ENCODE data around the gene TBC1D16. TPM values are rescaled to one million over a fixed set of nuclear protein-coding genes. Genes with fewer than 3 reads are reported as not detected.

The TBC1D16 gene
- total RNA-seq, 1 experiment from 2014 or later: 35.9 TPM

DNA sequence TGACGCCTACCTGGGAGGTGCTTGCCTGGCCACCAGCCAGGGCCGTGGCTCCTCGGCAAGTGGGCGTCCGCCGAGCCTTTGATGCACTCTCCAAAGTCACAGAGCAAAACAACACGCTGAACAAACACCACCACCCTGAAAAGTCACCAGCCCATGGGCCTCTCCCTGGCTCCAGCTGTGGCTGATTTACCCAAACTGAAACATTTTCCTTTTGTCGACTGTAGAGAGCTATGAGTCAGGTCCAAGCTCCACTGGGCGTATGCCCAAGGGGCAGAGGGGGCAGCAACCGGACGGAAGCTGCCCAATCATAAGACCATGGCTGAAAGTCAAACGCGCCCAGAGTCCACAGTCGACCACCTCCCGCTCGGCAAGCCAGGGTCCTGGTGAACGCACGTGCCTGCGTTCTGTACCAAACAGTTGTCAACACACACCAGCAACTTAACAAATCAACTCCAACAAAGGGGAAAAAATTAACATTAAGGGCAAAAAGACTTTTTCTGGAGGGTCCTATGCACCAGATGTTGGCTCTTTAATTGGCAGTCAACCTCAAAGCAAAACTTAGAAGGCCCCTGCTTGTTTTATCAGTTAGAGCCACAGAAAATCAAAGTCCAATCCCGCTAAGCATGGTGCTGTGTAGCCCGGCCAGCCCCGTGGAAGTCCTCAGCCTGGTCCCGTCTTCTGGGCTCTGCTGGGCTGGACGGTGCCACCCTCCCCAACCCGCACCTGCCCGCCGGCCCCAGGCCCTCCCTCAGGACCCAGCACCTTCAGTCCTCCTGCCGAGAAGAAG, 47.3 kb downstream of the TBC1D16 start:
- BruUV-seq (replicated peaks): no TSS peak
- peak overlapping the region; percentile 48 for H3K4me3 Mint-ChIP-seq (ENCODE audit: low read depth, unreplicated experiment)
- peak overlapping the region; percentile 50 for H3K27ac Mint-ChIP-seq (ENCODE audit: unreplicated experiment)
- CTCF ChIA-PET: interaction anchor here (0.8 to 1.6 kb wide), 5 partner anchors 69 to 266 kb away, joined by 3 to 10 read pairs (median 4); no protein-coding TSS in a partner anchor
- peaks cover 33% of the 10 kb centered on the region for H3K36me3 Mint-ChIP-seq (ENCODE audit: insufficient read depth, unreplicated experiment)
- no peak for TF ChIP-seq CTCF (IDR thresholded peaks at IDR 0.05; ENCODE audit: unreplicated experiment)
- peak; percentile 67 for DNase-seq
- intact Hi-C loops (cut with micrococcal nuclease; ENCODE audit: unreplicated experiment): loop anchor here (5.0 kb wide), 2 partner anchors 56 to 181 kb away; no protein-coding TSS in a partner anchor
- peaks cover 81% of the 10 kb centered on the region for H3K4me1 Mint-ChIP-seq (ENCODE audit: low read depth, unreplicated experiment)
- no peaks in the 10 kb centered on the region for H3K27me3 Mint-ChIP-seq (ENCODE audit: unreplicated experiment)
- H3K9me3 Mint-ChIP-seq (ENCODE audit: low read depth, unreplicated experiment): no peaks in the 10 kb centered on the region

- intact Hi-C loops (cut with micrococcal nuclease; ENCODE audit: unreplicated experiment): loop anchor here (5.0 kb wide), 2 partner anchors 56 to 181 kb away; no protein-coding TSS in a partner anchor
- BruUV-seq (replicated peaks): no TSS peak
- peak overlapping the region; percentile 50 for H3K27ac Mint-ChIP-seq (ENCODE audit: unreplicated experiment)
- H3K4me3 Mint-ChIP-seq (ENCODE audit: low read depth, unreplicated experiment): peak overlapping the region; percentile 48
- CTCF ChIA-PET: interaction anchor here (0.6 to 1.6 kb wide), 5 partner anchors 68 to 818 kb away, joined by 3 to 10 read pairs (median 4); no protein-coding TSS in a partner anchor
- H3K4me1 Mint-ChIP-seq (ENCODE audit: low read depth, unreplicated experiment): peaks cover 79% of the 10 kb centered on the region
- TF ChIP-seq CTCF (IDR thresholded peaks at IDR 0.05; ENCODE audit: unreplicated experiment): no peak
- peaks cover 28% of the 10 kb centered on the region for H3K36me3 Mint-ChIP-seq (ENCODE audit: insufficient read depth, unreplicated experiment)
- H3K27me3 Mint-ChIP-seq (ENCODE audit: unreplicated experiment): no peaks in the 10 kb centered on the region
- DNase-seq: no peak
- H3K9me3 Mint-ChIP-seq (ENCODE audit: low read depth, unreplicated experiment): no peaks in the 10 kb centered on the region
Measured at GRCh38 chr17:79987935-79988184, 47.8 kb downstream of the TBC1D16 start.

DNA sequence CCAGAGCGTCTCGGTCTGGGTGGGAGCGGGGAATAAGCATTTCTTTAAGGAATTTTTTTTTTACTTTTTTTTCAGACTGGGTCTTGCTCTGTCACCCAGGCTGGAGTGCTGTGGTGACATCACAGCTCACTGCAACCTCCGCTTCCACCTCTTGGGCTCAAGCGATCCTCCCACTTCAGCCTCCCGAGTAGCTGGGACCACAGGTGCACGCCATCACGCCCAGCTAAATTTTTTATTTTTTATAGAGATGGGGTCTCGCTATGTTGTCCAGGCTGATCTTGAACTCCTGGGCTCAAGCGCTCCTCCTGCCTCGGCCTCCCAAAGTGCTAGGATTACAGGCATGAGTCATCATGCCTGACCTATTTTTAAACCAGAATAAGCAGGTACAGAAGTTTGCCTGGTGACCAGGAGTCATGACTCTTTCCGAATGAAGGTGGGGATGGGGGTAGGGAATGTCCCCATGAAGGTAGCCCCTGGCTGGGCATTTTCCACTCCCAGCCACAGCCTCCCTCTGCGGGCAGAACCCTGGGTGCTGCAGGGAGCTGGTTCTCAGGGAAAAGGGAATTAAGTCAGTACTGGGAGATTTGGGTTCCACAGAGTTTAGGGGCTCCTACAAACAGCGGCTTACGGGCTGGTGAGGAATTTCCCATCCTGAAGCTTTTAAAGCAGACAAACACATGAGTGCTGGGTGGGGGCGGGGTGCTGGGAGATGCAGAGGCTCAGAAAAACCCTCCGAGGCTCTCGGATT, 48.3 kb downstream of the TBC1D16 start:
- Mint-ChIP-seq H3K27me3 (ENCODE audit: unreplicated experiment) (no peaks in the 10 kb centered on the region), H3K4me3 (ENCODE audit: low read depth, unreplicated experiment) (peak overlapping the region; percentile 48), H3K36me3 (ENCODE audit: insufficient read depth, unreplicated experiment) (peaks cover 23% of the 10 kb centered on the region), H3K4me1 (ENCODE audit: low read depth, unreplicated experiment) (peaks cover 74% of the 10 kb centered on the region), H3K27ac (ENCODE audit: unreplicated experiment) (peak overlapping the region; percentile 50), H3K9me3 (ENCODE audit: low read depth, unreplicated experiment) (no peaks in the 10 kb centered on the region)
- peak; percentile 18 for DNase-seq
- BruUV-seq (replicated peaks): no TSS peak
- CTCF ChIA-PET: interaction anchor here (0.5 to 1.6 kb wide), 5 partner anchors 77 to 819 kb away, joined by 3 to 10 read pairs (median 3); no protein-coding TSS in a partner anchor
- TF ChIP-seq CTCF (IDR thresholded peaks at IDR 0.05; ENCODE audit: unreplicated experiment): no peak
- intact Hi-C loops (cut with micrococcal nuclease; ENCODE audit: unreplicated experiment): loop anchor here (5.0 kb wide), 2 partner anchors 55 to 180 kb away; no protein-coding TSS in a partner anchor

GRCh38 chr17:79986411-79987186, 49.1 kb downstream of the TBC1D16 start:
- peaks cover 70% of the 10 kb centered on the region for H3K4me1 Mint-ChIP-seq (ENCODE audit: low read depth, unreplicated experiment)
- CTCF ChIA-PET: interaction anchor here (0.5 kb wide), 1 partner anchor 76 kb away, joined by 3 read pairs; no protein-coding TSS in a partner anchor
- intact Hi-C loops (cut with micrococcal nuclease; ENCODE audit: unreplicated experiment): loop anchor here (5.0 kb wide), 2 partner anchors 54 to 179 kb away; no protein-coding TSS in a partner anchor

More at GRCh38 chr17:79986411-79987186, 49.1 kb downstream of the TBC1D16 start:
- no TSS peak for BruUV-seq (replicated peaks)
- H3K27me3 Mint-ChIP-seq (ENCODE audit: unreplicated experiment): no peaks in the 10 kb centered on the region
- peaks cover 20% of the 10 kb centered on the region for H3K36me3 Mint-ChIP-seq (ENCODE audit: insufficient read depth, unreplicated experiment)
- no peak for DNase-seq
- TF ChIP-seq CTCF (IDR thresholded peaks at IDR 0.05; ENCODE audit: unreplicated experiment): no peak
- no peak overlapping the region for H3K27ac Mint-ChIP-seq (ENCODE audit: unreplicated experiment)
- no peak overlapping the region for H3K4me3 Mint-ChIP-seq (ENCODE audit: low read depth, unreplicated experiment)
- H3K9me3 Mint-ChIP-seq (ENCODE audit: low read depth, unreplicated experiment): no peaks in the 10 kb centered on the region
